IMR-90 (cell line): Measurements from ENCODE around the gene ST14. TPM values are rescaled to one million over a fixed set of nuclear protein-coding genes. Genes with fewer than 3 reads are reported as not detected.

Experiments used
- ATAC-seq: fragments of 200-7000 bp; cut with Tn5 transposase; 2 replicates; pipeline ENCODE4 v1.9.1; 2020; ENCODE audit warnings: low read depth, mild to moderate bottlenecking, moderate library complexity
- BruUV-seq: library from RNA; stranded (reverse); fragments of 400-500 nt; replicated peaks from 2 replicates; lab custom pipeline; 2021; lab: Mats Ljungman, UMichigan
- CTCF ChIA-PET: fragments of 300-600 bp; formaldehyde crosslinking; extraction: SDS; loops from one replicate; lab custom pipeline; 2021; ENCODE audit warnings: antibody characterized with exemption; lab: Yijun Ruan, JAX
- POLR2A ChIA-PET: fragments of 300-600 bp; sonication (Branson Sonifier 250); formaldehyde crosslinking; loops from one replicate; lab custom pipeline; 2022; ENCODE audit warnings: antibody characterized with exemption; ENCODE audit not compliant: unreplicated experiment; lab: Charles Lee
- DNase-seq: peaks from one replicate; pipeline ENCODE4 v3.0.0; 2013
- H2AFZ ChIP-seq: replicated peaks from 2 replicates; pipeline ENCODE3; 2013; ENCODE audit warnings: low read length, mild to moderate bottlenecking; ENCODE audit not compliant: poor library complexity
- H2AK5ac ChIP-seq: 2 replicates; pipeline ENCODE4 v1.6.1; 2013; ENCODE audit warnings: low read depth, low read length, inconsistent platforms
- H2AK9ac ChIP-seq: replicated peaks from 2 replicates; pipeline ENCODE3; 2013; ENCODE audit warnings: mild to moderate bottlenecking, low read depth, low read length, moderate library complexity; ENCODE audit not compliant: poor library complexity
- H2BK120ac ChIP-seq: 2 replicates; pipeline ENCODE4 v1.6.1; 2013; ENCODE audit warnings: low read depth, low read length, inconsistent platforms
- H2BK15ac ChIP-seq: 3 replicates; pipeline ENCODE4 v1.6.1; 2013; ENCODE audit warnings: low read depth, low read length, inconsistent platforms
- H2BK20ac ChIP-seq: 2 replicates; pipeline ENCODE4 v1.6.1; 2013; ENCODE audit warnings: low read depth, mild to moderate bottlenecking, inconsistent platforms, low read length, moderate library complexity
- H2BK5ac ChIP-seq: 2 replicates; pipeline ENCODE4 v1.6.1; 2013; ENCODE audit warnings: mild to moderate bottlenecking, low read depth, low read length, inconsistent platforms; ENCODE audit not compliant: poor library complexity, severe bottlenecking
- H3K14ac ChIP-seq: replicated peaks from 2 replicates; pipeline ENCODE4 v1.6.1; 2013; ENCODE audit warnings: low read depth, low read length, inconsistent platforms
- H3K18ac ChIP-seq: 2 replicates; pipeline ENCODE4 v1.6.1; 2013; ENCODE audit warnings: low read depth, low read length, control low read depth
- H3K23ac ChIP-seq: 2 replicates; pipeline ENCODE4 v1.6.1; 2013; ENCODE audit warnings: low read depth, low read length, inconsistent platforms
- H3K27ac ChIP-seq: 2 replicates; pipeline ENCODE4 v1.5.1; 2013; ENCODE audit warnings: mild to moderate bottlenecking, control low read depth, low read length; ENCODE audit not compliant: insufficient read depth
- H3K27me3 ChIP-seq: 2 replicates; pipeline ENCODE4 v1.6.1; 2013; ENCODE audit warnings: low read length; ENCODE audit not compliant: control insufficient read depth, insufficient read depth
- H3K36me3 ChIP-seq: 2 replicates; pipeline ENCODE4 v1.6.1; 2013; ENCODE audit warnings: low read length, mixed read lengths; ENCODE audit not compliant: control insufficient read depth, insufficient read depth
- H3K4ac ChIP-seq: 2 replicates; pipeline ENCODE4 v1.6.1; 2013; ENCODE audit warnings: low read depth, low read length, inconsistent platforms
- H3K4me1 ChIP-seq: 2 replicates; pipeline ENCODE4 v1.6.1; 2013; ENCODE audit warnings: low read length, mixed read lengths; ENCODE audit not compliant: control insufficient read depth, insufficient read depth
- H3K4me2 ChIP-seq: 2 replicates; pipeline ENCODE4 v1.6.1; 2013; ENCODE audit warnings: low read depth, mild to moderate bottlenecking, control low read depth, low read length, moderate library complexity
- H3K4me3 ChIP-seq: 2 replicates; pipeline ENCODE4 v1.5.1; 2013; ENCODE audit warnings: low read depth, mild to moderate bottlenecking, control low read depth, low read length, moderate library complexity; ENCODE audit not compliant: insufficient read depth
- H3K56ac ChIP-seq: 2 replicates; pipeline ENCODE4 v1.6.1; 2013; ENCODE audit warnings: low read length, inconsistent platforms; ENCODE audit not compliant: insufficient read depth; ENCODE audit errors: extremely low read depth
- H3K79me1 ChIP-seq, 2 experiments: 2 replicates each; pipeline ENCODE4 v1.6.1; 2013; ENCODE audit warnings: low read length in 2 of 2, inconsistent platforms in 1 of 2, low read depth in 1 of 2
- H3K9ac ChIP-seq: 2 replicates; pipeline ENCODE4 v1.6.1; 2013; ENCODE audit warnings: low read depth, low read length, control low read depth
- H3K9me1 ChIP-seq: 2 replicates; pipeline ENCODE4 v1.6.1; 2013; ENCODE audit warnings: low read length, inconsistent platforms; ENCODE audit not compliant: insufficient read depth
- H3K9me3 ChIP-seq: 2 replicates; pipeline ENCODE4 v1.6.1; 2013; ENCODE audit warnings: low read length; ENCODE audit not compliant: control insufficient read depth, insufficient read depth
- H4K20me1 ChIP-seq: 2 replicates; pipeline ENCODE4 v1.6.1; 2013; ENCODE audit warnings: low read length, inconsistent platforms; ENCODE audit not compliant: insufficient read depth
- H4K5ac ChIP-seq: 2 replicates; pipeline ENCODE4 v1.6.1; 2013; ENCODE audit warnings: mild to moderate bottlenecking, low read depth, low read length, control low read depth
- H4K8ac ChIP-seq, 2 experiments: 2 replicates each; pipeline ENCODE4 v1.6.1; 2013; ENCODE audit warnings: low read depth in 2 of 2, low read length in 2 of 2, control low read depth in 1 of 2, inconsistent platforms in 1 of 2
- H4K91ac ChIP-seq: 2 replicates; pipeline ENCODE4 v1.6.1; 2013; ENCODE audit warnings: low read depth, low read length, inconsistent platforms; ENCODE audit not compliant: insufficient read depth
- CEBPB ChIP-seq: IDR thresholded peaks from 2 replicates; pipeline ENCODE4 v1.6.1; 2012; ENCODE audit warnings: low read depth, low read length, improper control_type of control experiment
- CTCF ChIP-seq: conservative IDR thresholded peaks from 2 replicates; pipeline ENCODE4 v1.5.1; 2012; ENCODE audit warnings: mild to moderate bottlenecking, low read depth, low read length, improper control_type of control experiment
- FOS ChIP-seq: fragments of 150-350 bp; IDR thresholded peaks from 2 replicates; pipeline ENCODE4 v1.6.1; 2016; ENCODE audit warnings: low read depth, low read length
- MAFK ChIP-seq: IDR thresholded peaks from 2 replicates; pipeline ENCODE4 v1.6.1; 2012; ENCODE audit warnings: low read depth, low read length, improper control_type of control experiment
- RAD21 ChIP-seq: IDR thresholded peaks from 2 replicates; pipeline ENCODE4 v1.6.1; 2012; ENCODE audit warnings: low read length, improper control_type of control experiment
- WGBS, 2 experiments: methylation state at CpG; one replicate each; pipeline versions ENCODE4 v1.1.5 to v1.1.7; 2013; ENCODE audit warnings: missing lambda C conversion rate in 2 of 2; ENCODE audit not compliant: insufficient read length in 1 of 2; ENCODE audit errors: extremely low coverage in 2 of 2; 5-methylcytosine and 5-hydroxymethylcytosine counted together
- dilution Hi-C: fragments of 300-500 bp; cut with HindIII; formaldehyde crosslinking; loops from one replicate; pipeline ENCODE4 v1.14.3; 2018; ENCODE audit warnings: low sequenced_read_pairs; ENCODE audit not compliant: unreplicated experiment
- in situ Hi-C: fragments of 300-500 bp; cut with MboI; formaldehyde crosslinking; loops from 3 replicates; pipeline ENCODE4 v1.14.3; 2019; ENCODE audit warnings: low sequenced_read_pairs, inconsistent platforms, mixed read lengths
- intact Hi-C: fragments of 100-400 bp; cut with micrococcal nuclease; formaldehyde crosslinking; loops from 2 replicates; pipeline ENCODE4 v1.10.0; 2022
- polyA plus RNA-seq, 3 experiments: library from polyadenylated mRNA; depleted of rRNA; stranded (reverse); fragments of >200 nt; gene quantifications; 2 replicates each; pipeline ENCODE4 v1.2.3, GENCODE V29; 2012; ENCODE audit warnings: low replicate concordance in 1 of 3
- total RNA-seq: library from RNA; depleted of rRNA; stranded (reverse); fragments of >200 nt; gene quantifications from 2 replicates; pipeline ENCODE4 v1.2.3, GENCODE V29; 2012

Gene ST14
- total and polyA plus RNA-seq, 2 of the 4 experiments (the other 2 are of a cell fraction) = not detected

GRCh38 chr11:130137999-130138398, 21.6 kb upstream of the ST14 start:
- no peak overlapping the region for H3K4me3 ChIP-seq
- no peak overlapping the region for H3K23ac ChIP-seq
- H2AK9ac ChIP-seq = no peak overlapping the region
- ChIA-PET CTCF (no interaction called here), POLR2A (no interaction called here)
- H4K20me1 ChIP-seq = no peaks in the 10 kb centered on the region; the same call in 1 of the 2 replicates
- no peaks in the 10 kb centered on the region for H3K79me1 ChIP-seq
- H3K4me1 ChIP-seq = no peaks in the 10 kb centered on the region
- in situ Hi-C loops = no loop called here
- no peaks in the 10 kb centered on the region for H3K9me3 ChIP-seq
- H4K8ac ChIP-seq = no peak overlapping the region
- WGBS, 2 experiments = 100% methylated on average over 3 of the region's 9 CpGs; no CpG with 5 or more reads in 1 of the 2 experiments
- H2BK15ac ChIP-seq = no peak overlapping the region
- H2BK120ac ChIP-seq = no peak overlapping the region
- H3K9ac ChIP-seq = no peak overlapping the region
- no peak overlapping the region for H2AK5ac ChIP-seq
- no peak overlapping the region for H2AFZ ChIP-seq
- H3K27ac ChIP-seq = no peak overlapping the region
- H3K18ac ChIP-seq = no peak overlapping the region
- intact Hi-C loops = no loop called here
- no peak for TF ChIP-seq MAFK
- TF ChIP-seq CEBPB = no peak
- no peak for TF ChIP-seq CTCF
- TF ChIP-seq RAD21 = no peak
- TF ChIP-seq FOS = no peak
- H2BK5ac ChIP-seq = no peak overlapping the region
- H4K91ac ChIP-seq = no peak overlapping the region
- peaks cover 48% of the 10 kb centered on the region for H3K36me3 ChIP-seq
- H3K27me3 ChIP-seq = no peaks in the 10 kb centered on the region
- dilution Hi-C loops = loop anchor here (25.0 kb wide), 1 partner anchor 201 kb away; no protein-coding TSS in a partner anchor
- DNase-seq (no peak), ATAC-seq (no peak)
- no peak overlapping the region for H3K4ac ChIP-seq
- H3K14ac ChIP-seq = no peak overlapping the region
- no peak overlapping the region for H3K4me2 ChIP-seq
- H2BK20ac ChIP-seq = no peak overlapping the region
- no peak overlapping the region for H4K5ac ChIP-seq
- no peaks in the 10 kb centered on the region; the same call in 1 of the 2 replicates for H3K9me1 ChIP-seq
- H3K56ac ChIP-seq = no peak overlapping the region
- BruUV-seq = no TSS peak
